Endothelial cell of umbilical vein (primary cell): Measurements from ENCODE around the gene PANX2. TPM values are rescaled to one million over a fixed set of nuclear protein-coding genes. Genes with fewer than 3 reads are reported as not detected.

Source experiments
- BruUV-seq: library from RNA; stranded (reverse); fragments of 400-500 nt; replicated peaks from 2 replicates; lab custom pipeline; 2021; lab: Mats Ljungman, UMichigan
- CTCF ChIA-PET: fragments of 300-600, 350-600 bp; sonication (Branson Sonifier 250); formaldehyde crosslinking; loops from one replicate; lab custom pipeline; 2021; ENCODE audit warnings: antibody characterized with exemption, inconsistent platforms; lab: Charles Lee
- POLR2A ChIA-PET: fragments of 300-600, 350-600 bp; sonication (Branson Sonifier 250); formaldehyde crosslinking; loops from one replicate; lab custom pipeline; 2021; ENCODE audit warnings: antibody characterized with exemption, inconsistent platforms; lab: Charles Lee
- DNase-seq: peaks from one replicate; pipeline ENCODE4 v3.0.0-alpha.2; 2011; ENCODE audit warnings: low read depth, low spot score
- FAIRE-seq: peaks from 2 replicates; lab custom pipeline; 2011; peaks lifted over from hg19 to GRCh38; lab: Jason Lieb, UNC
- H2AFZ ChIP-seq: 2 replicates; pipeline ENCODE4 v1.6.0; 2012; ENCODE audit warnings: low read depth, low read length, control low read depth, inconsistent platforms
- H3K27ac ChIP-seq: 2 replicates; pipeline ENCODE4 v1.5.1; 2011; ENCODE audit warnings: low read depth, mild to moderate bottlenecking, control low read depth, low read length, moderate library complexity; ENCODE audit not compliant: insufficient read depth
- H3K27me3 ChIP-seq, 2 experiments: 2 replicates each; pipeline versions ENCODE4 v1.6.0 to v1.6.1; 2011; ENCODE audit warnings: low read length in 2 of 2, mixed read lengths in 1 of 2; ENCODE audit not compliant: control insufficient read depth in 2 of 2, insufficient read depth in 2 of 2
- H3K36me3 ChIP-seq, 2 experiments: 2 replicates in 1 of 2; 3 replicates in 1 of 2; pipeline ENCODE4 v1.5.1; 2011; ENCODE audit warnings: low read length in 2 of 2, mild to moderate bottlenecking in 1 of 2, moderate library complexity in 1 of 2; ENCODE audit not compliant: control insufficient read depth in 2 of 2, insufficient read depth in 2 of 2; ENCODE audit errors: extremely low read depth in 1 of 2
- H3K4me1 ChIP-seq: 3 replicates; pipeline ENCODE4 v1.5.1; 2011; ENCODE audit warnings: mild to moderate bottlenecking, low read length; ENCODE audit not compliant: control insufficient read depth, insufficient read depth; ENCODE audit errors: extremely low read depth
- H3K4me2 ChIP-seq: 2 replicates; pipeline ENCODE4 v1.6.1; 2011; ENCODE audit warnings: low read length, control low read depth, mixed read lengths; ENCODE audit not compliant: insufficient read depth
- H3K4me3 ChIP-seq, 3 experiments: fragments of 200-600 bp in 1 of 3; sonication (generic), shearing (Covaris generic) in 1 of 3; replicated peaks in 1 of 3; 2 replicates each; pipeline ENCODE4 v1.5.1; 2011 to 2016; ENCODE audit warnings: control low read depth in 3 of 3, low read length in 3 of 3, mild to moderate bottlenecking in 2 of 3, inconsistent platforms in 1 of 3, low read depth in 1 of 3, moderate library complexity in 1 of 3; ENCODE audit not compliant: insufficient read depth in 1 of 3
- H3K79me2 ChIP-seq: 2 replicates; pipeline ENCODE4 v1.6.0; 2012; ENCODE audit warnings: low read length, inconsistent platforms; ENCODE audit not compliant: control insufficient read depth, insufficient read depth
- H3K9ac ChIP-seq: replicated peaks from 2 replicates; pipeline ENCODE3; 2011; ENCODE audit warnings: low read length, control low read depth; ENCODE audit not compliant: insufficient read depth; ENCODE audit errors: extremely low read depth
- H3K9me1 ChIP-seq: replicated peaks from 3 replicates; pipeline ENCODE4 v1.6.0; 2011; ENCODE audit warnings: mild to moderate bottlenecking, low read length; ENCODE audit not compliant: control insufficient read depth, insufficient read depth; ENCODE audit errors: extremely low read depth
- H3K9me3 ChIP-seq: replicated peaks from 2 replicates; pipeline ENCODE4 v1.5.1; 2012; ENCODE audit warnings: low read length, inconsistent platforms; ENCODE audit not compliant: control insufficient read depth, insufficient read depth
- H4K20me1 ChIP-seq: replicated peaks from 2 replicates; pipeline ENCODE3; 2011; ENCODE audit warnings: mild to moderate bottlenecking, low read length; ENCODE audit not compliant: control insufficient read depth, insufficient read depth; ENCODE audit errors: extremely low read depth
- EZH2 ChIP-seq: IDR thresholded peaks from 2 replicates; pipeline ENCODE4 v1.6.1; 2012; ENCODE audit warnings: borderline replicate concordance, low read depth, mild to moderate bottlenecking, moderate library complexity, low read length, inconsistent platforms; ENCODE audit not compliant: severe bottlenecking
- FOS ChIP-seq: IDR thresholded peaks from 2 replicates; pipeline ENCODE4 v1.6.1; 2011; ENCODE audit warnings: mild to moderate bottlenecking, low read length, moderate library complexity, borderline replicate concordance; ENCODE audit not compliant: insufficient read depth
- GATA2 ChIP-seq: IDR thresholded peaks from 2 replicates; pipeline ENCODE4 v1.7.0; 2011; ENCODE audit warnings: low read depth, mild to moderate bottlenecking, moderate library complexity, mixed read lengths, low read length; ENCODE audit not compliant: insufficient read length, insufficient read depth
- JUN ChIP-seq: IDR thresholded peaks from 2 replicates; pipeline ENCODE4 v1.6.1; 2011; ENCODE audit warnings: borderline replicate concordance, low read depth; ENCODE audit not compliant: insufficient read length, insufficient read depth
- MYC ChIP-seq: IDR thresholded peaks from one replicate; pipeline ENCODE4 v1.6.1; 2011; ENCODE audit warnings: mild to moderate bottlenecking, low read depth, low read length
- POLR2A ChIP-seq: IDR thresholded peaks from 2 replicates; pipeline ENCODE4 v1.6.1; 2012; ENCODE audit warnings: low read depth, mild to moderate bottlenecking, control low read depth, low read length
- POLR2AphosphoS5 ChIP-seq: IDR thresholded peaks from 2 replicates; pipeline ENCODE4 v1.6.1; 2012; ENCODE audit warnings: low read depth, mild to moderate bottlenecking, control low read depth, low read length, moderate library complexity; ENCODE audit not compliant: insufficient read depth
- dilution Hi-C: fragments of 300-500 bp; cut with MboI; formaldehyde crosslinking; loops from one replicate; pipeline ENCODE4 v1.15.0; 2019; ENCODE audit warnings: low sequenced_read_pairs; ENCODE audit not compliant: extremely low pct_ligation_motif_present
- intact Hi-C: fragments of 100-400 bp; cut with micrococcal nuclease; formaldehyde crosslinking; loops from one replicate; pipeline ENCODE4 v1.10.0; 2022
- polyA plus RNA-seq, 4 experiments: library from polyadenylated mRNA; depleted of rRNA in 3 of 4; stranded (reverse) in 3 of 4; unstranded in 1 of 4; fragments of >200 nt; gene quantifications; 2 replicates each; pipeline versions ENCODE4 v1.2.1 to v1.2.3, GENCODE V29; 2011 to 2012; ENCODE audit warnings: missing spikeins in 1 of 4
- total RNA-seq: library from RNA; stranded (reverse); gene quantifications from 2 replicates; pipeline ENCODE4 v1.2.3, GENCODE V29; 2021
- TF ChIP-seq, protein P1 (sequence below): IDR thresholded peaks from 2 replicates; pipeline ENCODE4 v1.6.1; 2011; ENCODE audit not compliant: insufficient read depth, insufficient read length
- TF ChIP-seq, protein P2 (sequence below), 2 donors: IDR thresholded peaks; 1 replicate in 1 of 2; 2 replicates in 1 of 2; pipeline ENCODE4 v1.5.1; 2011; ENCODE audit warnings: low read length in 2 of 2, mild to moderate bottlenecking in 2 of 2, moderate library complexity in 2 of 2, control low read depth in 1 of 2, inconsistent platforms in 1 of 2, low read depth in 1 of 2; ENCODE audit not compliant: insufficient read depth in 1 of 2; ENCODE audit errors: extremely low read depth in 1 of 2

PANX2 gene
- total and polyA plus RNA-seq, 2 donors (not counting 3 experiments of a cell fraction or from before 2014, with no cell fraction given), result 2.5 to 5.1 TPM

DNA sequence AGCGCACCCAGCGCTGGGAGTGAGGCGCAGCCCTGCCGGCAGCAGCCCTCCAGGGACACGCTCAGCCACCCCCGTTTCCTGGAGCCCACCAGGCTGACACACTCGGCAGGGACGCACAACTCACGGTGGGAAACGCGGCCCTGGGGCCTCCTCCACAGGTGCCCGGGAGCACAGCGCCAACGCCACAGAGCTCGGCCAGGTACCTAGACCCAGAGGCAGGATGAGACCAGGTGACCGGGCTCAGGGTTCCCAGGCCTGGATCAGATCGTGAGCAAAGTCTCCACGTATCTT lies 56.3 kb downstream of the PANX2 start:
- no peak overlapping the region for H2AFZ ChIP-seq
- no peaks in the 10 kb centered on the region for H3K4me1 ChIP-seq
- H3K27me3 ChIP-seq, result no peaks in the 10 kb centered on the region
- no peak overlapping the region for H3K4me2 ChIP-seq
- TF ChIP-seq EZH2 (no peak), POLR2A (no peak), JUN (no peak), POLR2AphosphoS5 (no peak), MYC (no peak), GATA2 (no peak), FOS (no peak)
- TF ChIP-seq, protein P1, sequence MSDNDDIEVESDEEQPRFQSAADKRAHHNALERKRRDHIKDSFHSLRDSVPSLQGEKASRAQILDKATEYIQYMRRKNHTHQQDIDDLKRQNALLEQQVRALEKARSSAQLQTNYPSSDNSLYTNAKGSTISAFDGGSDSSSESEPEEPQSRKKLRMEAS, result no peak
- TF ChIP-seq, protein P2, sequence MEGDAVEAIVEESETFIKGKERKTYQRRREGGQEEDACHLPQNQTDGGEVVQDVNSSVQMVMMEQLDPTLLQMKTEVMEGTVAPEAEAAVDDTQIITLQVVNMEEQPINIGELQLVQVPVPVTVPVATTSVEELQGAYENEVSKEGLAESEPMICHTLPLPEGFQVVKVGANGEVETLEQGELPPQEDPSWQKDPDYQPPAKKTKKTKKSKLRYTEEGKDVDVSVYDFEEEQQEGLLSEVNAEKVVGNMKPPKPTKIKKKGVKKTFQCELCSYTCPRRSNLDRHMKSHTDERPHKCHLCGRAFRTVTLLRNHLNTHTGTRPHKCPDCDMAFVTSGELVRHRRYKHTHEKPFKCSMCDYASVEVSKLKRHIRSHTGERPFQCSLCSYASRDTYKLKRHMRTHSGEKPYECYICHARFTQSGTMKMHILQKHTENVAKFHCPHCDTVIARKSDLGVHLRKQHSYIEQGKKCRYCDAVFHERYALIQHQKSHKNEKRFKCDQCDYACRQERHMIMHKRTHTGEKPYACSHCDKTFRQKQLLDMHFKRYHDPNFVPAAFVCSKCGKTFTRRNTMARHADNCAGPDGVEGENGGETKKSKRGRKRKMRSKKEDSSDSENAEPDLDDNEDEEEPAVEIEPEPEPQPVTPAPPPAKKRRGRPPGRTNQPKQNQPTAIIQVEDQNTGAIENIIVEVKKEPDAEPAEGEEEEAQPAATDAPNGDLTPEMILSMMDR (IDR thresholded peaks at IDR 0.05; ENCODE audit: extremely low read depth in 1 of 2, insufficient read depth in 1 of 2, low read depth in 1 of 2, low read length in 2 of 2), result no peak
- no peak overlapping the region for H3K4me3 ChIP-seq
- no peaks in the 10 kb centered on the region for H3K9me1 ChIP-seq
- FAIRE-seq, result no peak
- POLR2A ChIA-PET, result interaction anchor here (0.5 kb wide), 1 partner anchor 291 kb away, joined by 7 read pairs; no protein-coding TSS in a partner anchor
- H3K9ac ChIP-seq, result no peak overlapping the region
- CTCF ChIA-PET, result interaction anchor here (1.3 kb wide), 1 partner anchor 78 kb away, joined by 4 read pairs; no protein-coding TSS in a partner anchor
- H4K20me1 ChIP-seq, result no peaks in the 10 kb centered on the region
- H3K36me3 ChIP-seq, result peaks cover 0 to 33% of the 10 kb centered on the region in 2 experiments
- DNase-seq, result no peak
- dilution Hi-C loops, result no loop called here
- H3K27ac ChIP-seq, result no peak overlapping the region
- no TSS peak for BruUV-seq
- H3K9me3 ChIP-seq, result no peaks in the 10 kb centered on the region
- H3K79me2 ChIP-seq, result no peaks in the 10 kb centered on the region
- intact Hi-C loops, result no loop called here
